ENCODE measurements around the gene SRGN.

The SRGN gene

DNA sequence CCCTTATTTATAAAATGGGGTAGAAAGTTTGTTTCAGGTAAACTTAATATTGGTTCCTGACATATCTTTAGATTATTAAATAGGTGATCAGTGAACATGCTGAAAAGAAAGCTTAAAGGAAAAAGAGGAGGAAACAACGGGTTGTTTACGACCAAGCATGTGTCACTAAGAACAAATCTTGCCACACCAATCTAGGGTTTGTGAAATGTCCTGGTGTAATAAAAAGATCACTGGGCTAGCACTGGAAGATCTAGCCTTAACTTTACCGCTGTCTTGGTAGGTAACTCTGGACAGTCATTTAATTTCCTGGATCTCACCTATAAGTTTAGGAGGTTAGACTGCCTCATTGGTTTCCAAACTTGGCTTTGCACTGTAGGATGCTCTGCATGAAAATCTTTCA is 55.1 kb downstream of the SRGN start:
- no peak for DNase-seq

DNA sequence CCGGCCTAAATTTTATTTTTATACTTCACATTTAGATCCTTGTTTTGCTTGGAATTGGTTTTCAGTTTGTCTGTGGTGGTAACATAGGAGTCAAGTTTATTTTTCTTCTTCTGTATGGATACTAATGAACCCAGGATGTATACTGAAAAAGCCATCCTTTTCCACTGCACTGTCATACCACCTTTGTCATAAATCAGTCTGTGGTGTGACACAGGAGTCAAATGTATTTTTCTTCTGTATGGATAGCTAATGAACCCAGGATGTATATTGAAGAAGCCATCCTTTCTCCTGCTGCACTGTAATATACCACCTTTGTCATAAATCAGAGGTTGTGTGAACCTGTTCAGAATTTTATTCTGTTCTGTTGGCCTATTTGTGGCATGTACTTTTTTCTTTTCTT is 57.4 kb downstream of the SRGN start:
- DNase-seq: no peak

GRCh38 chr10:69145864-69146263 is 58.0 kb downstream of the SRGN start:
- no peak for DNase-seq

DNA sequence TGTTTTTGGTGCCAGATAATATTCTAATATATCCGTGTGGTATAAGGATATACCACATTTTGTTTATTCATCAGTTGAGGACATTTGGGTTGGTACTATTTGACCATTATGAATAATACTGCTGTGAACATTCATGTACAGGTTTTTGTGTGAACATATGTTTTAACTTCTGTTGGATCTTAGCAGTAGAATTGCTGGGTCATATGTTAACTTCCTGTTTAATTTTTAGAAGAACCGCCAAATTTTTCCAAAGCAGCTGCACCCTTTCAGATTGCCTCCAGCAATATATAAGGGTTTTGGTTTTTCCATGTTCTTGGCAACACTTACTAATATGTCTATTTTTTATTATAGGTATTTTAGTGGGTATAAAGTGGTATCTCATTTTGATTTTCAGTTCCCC is 58.9 kb downstream of the SRGN start:
- no peak for DNase-seq

DNA sequence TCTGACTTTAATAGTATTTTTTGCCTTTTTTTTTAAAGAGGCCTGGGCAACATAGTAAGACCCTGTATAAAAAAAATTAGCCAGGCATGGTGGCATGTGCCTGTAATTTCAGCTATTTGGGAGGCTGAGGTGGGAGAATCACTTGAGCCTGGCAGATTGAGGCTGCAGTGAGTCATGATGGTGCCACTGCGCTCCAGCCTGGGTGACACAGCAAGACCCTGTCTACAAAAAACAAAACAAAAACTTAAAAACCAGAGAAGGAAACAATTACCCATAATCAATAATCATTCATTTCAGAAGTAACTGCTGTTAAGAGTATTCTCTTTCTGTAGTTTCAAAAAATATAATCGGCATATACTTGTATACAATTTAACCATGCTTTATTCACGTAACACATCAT is 64.1 kb downstream of the SRGN start:
- DNase-seq: no peak

GRCh38 chr10:69153227-69153626 is 65.3 kb downstream of the SRGN start:
- DNase-seq: no peak
